ENCODE data around the gene SLC34A1. TPM values are rescaled to one million over a fixed set of nuclear protein-coding genes. Genes with fewer than 3 reads are reported as not detected.

SLC34A1 gene
- total and polyA plus RNA-seq, 4 donors: not detected

- no peaks in the 10 kb centered on the region for H3K27me3 ChIP-seq (ENCODE audit: control insufficient read depth in 1 of 2, insufficient read depth in 2 of 2, low read length in 1 of 2)
- ATAC-seq (ENCODE audit: low FRiP score): no peak
- no peaks in the 10 kb centered on the region for H3K36me3 ChIP-seq (ENCODE audit: control insufficient read depth in 1 of 2, insufficient read depth in 2 of 2, low read length in 1 of 2)
- H3K4me3 ChIP-seq (ENCODE audit: low read length in 2 of 2): no peak overlapping the region
- intact Hi-C loops (cut with DNase I): no loop called here
- no peak for DNase-seq
- no peak overlapping the region for H3K27ac ChIP-seq (ENCODE audit: low read depth in 1 of 2, low read length in 2 of 2)
- no peaks in the 10 kb centered on the region for H3K4me1 ChIP-seq (ENCODE audit: control insufficient read depth in 1 of 2, insufficient read depth in 2 of 2, low read length in 2 of 2)
- no peaks in the 10 kb centered on the region for H3K9me3 ChIP-seq (ENCODE audit: control insufficient read depth, low read length)
- 92 to 95% methylated on average over 26 to 29 of the region's 29 CpGs for WGBS, 2 donors
These were observed 49.5 kb downstream of the SLC34A1 start for GRCh38 chr5:177433658-177434217.

- WGBS, 2 donors: 90 to 91% methylated on average over 8 of the region's 8 CpGs
- H3K36me3 ChIP-seq (ENCODE audit: control insufficient read depth in 1 of 2, insufficient read depth in 2 of 2, low read length in 1 of 2): no peaks in the 10 kb centered on the region
These were observed 50.2 kb downstream of the SLC34A1 start for GRCh38 chr5:177434437-177434836.

GRCh38 chr5:177434942-177435738, 50.9 kb downstream of the SLC34A1 start:
- no peaks in the 10 kb centered on the region for H3K4me1 ChIP-seq (ENCODE audit: control insufficient read depth in 1 of 2, insufficient read depth in 2 of 2, low read length in 2 of 2)
- ATAC-seq (ENCODE audit: low FRiP score) (no peak), DNase-seq (no peak)
- no peak overlapping the region for H3K4me3 ChIP-seq (ENCODE audit: low read length in 2 of 2)
- no peaks in the 10 kb centered on the region for H3K27me3 ChIP-seq (ENCODE audit: control insufficient read depth in 1 of 2, insufficient read depth in 2 of 2, low read length in 1 of 2)
- H3K9me3 ChIP-seq (ENCODE audit: control insufficient read depth, low read length): no peaks in the 10 kb centered on the region
- intact Hi-C loops (cut with DNase I): no loop called here
- no peak overlapping the region for H3K27ac ChIP-seq (ENCODE audit: low read depth in 1 of 2, low read length in 2 of 2)
- WGBS, 2 donors: 94 to 95% methylated on average over 20 of the region's 20 CpGs
- H3K36me3 ChIP-seq (ENCODE audit: control insufficient read depth in 1 of 2, insufficient read depth in 2 of 2, low read length in 1 of 2): no peaks in the 10 kb centered on the region

More at GRCh38 chr5:177434437-177434836, 50.2 kb downstream of the SLC34A1 start:
- no peaks in the 10 kb centered on the region for H3K4me1 ChIP-seq (ENCODE audit: control insufficient read depth in 1 of 2, insufficient read depth in 2 of 2, low read length in 2 of 2)
- DNase-seq (no peak), ATAC-seq (ENCODE audit: low FRiP score) (no peak)
- H3K9me3 ChIP-seq (ENCODE audit: control insufficient read depth, low read length): no peaks in the 10 kb centered on the region
- intact Hi-C loops (cut with DNase I): no loop called here
- no peak overlapping the region for H3K27ac ChIP-seq (ENCODE audit: low read depth in 1 of 2, low read length in 2 of 2)
- H3K27me3 ChIP-seq (ENCODE audit: control insufficient read depth in 1 of 2, insufficient read depth in 2 of 2, low read length in 1 of 2): no peaks in the 10 kb centered on the region
- H3K4me3 ChIP-seq (ENCODE audit: low read length in 2 of 2): no peak overlapping the region

- Histone ChIP-seq H3K4me3 (ENCODE audit: low read length in 2 of 2) (no peak overlapping the region), H3K36me3 (ENCODE audit: control insufficient read depth in 1 of 2, insufficient read depth in 2 of 2, low read length in 1 of 2) (no peaks in the 10 kb centered on the region), H3K9me3 (ENCODE audit: control insufficient read depth, low read length) (no peaks in the 10 kb centered on the region), H3K27me3 (ENCODE audit: control insufficient read depth in 1 of 2, insufficient read depth in 2 of 2, low read length in 1 of 2) (no peaks in the 10 kb centered on the region), H3K27ac (ENCODE audit: low read depth in 1 of 2, low read length in 2 of 2) (no peak overlapping the region), H3K4me1 (ENCODE audit: control insufficient read depth in 1 of 2, insufficient read depth in 2 of 2, low read length in 2 of 2) (no peaks in the 10 kb centered on the region)
- intact Hi-C loops (cut with DNase I): no loop called here
- DNase-seq (peak in 1 of 2 donors; percentile 71), ATAC-seq (ENCODE audit: low FRiP score) (no peak)
- 94 to 95% methylated on average over 37 of the region's 37 CpGs for whole genome bisulfite sequencing, 2 donors
These were observed 51.8 kb downstream of the SLC34A1 start for GRCh38 chr5:177435847-177436536.

- no peak for ATAC-seq (ENCODE audit: low FRiP score)
- H3K4me3 ChIP-seq (ENCODE audit: low read length in 2 of 2): no peak overlapping the region
- no peaks in the 10 kb centered on the region for H3K4me1 ChIP-seq (ENCODE audit: control insufficient read depth in 1 of 2, insufficient read depth in 2 of 2, low read length in 2 of 2)
- intact Hi-C loops (cut with DNase I): no loop called here
- no peak overlapping the region for H3K27ac ChIP-seq (ENCODE audit: low read depth in 1 of 2, low read length in 2 of 2)
- no peaks in the 10 kb centered on the region for H3K27me3 ChIP-seq (ENCODE audit: control insufficient read depth in 1 of 2, insufficient read depth in 2 of 2, low read length in 1 of 2)
- 74 to 80% methylated on average over 4 of the region's 4 CpGs for WGBS, 2 donors
- H3K9me3 ChIP-seq (ENCODE audit: control insufficient read depth, low read length): no peaks in the 10 kb centered on the region
- no peak for DNase-seq
- no peaks in the 10 kb centered on the region for H3K36me3 ChIP-seq (ENCODE audit: control insufficient read depth in 1 of 2, insufficient read depth in 2 of 2, low read length in 1 of 2)
These were observed 53.4 kb downstream of the SLC34A1 start for GRCh38 chr5:177437623-177438022.

GRCh38 chr5:177438468-177438867, 54.2 kb downstream of the SLC34A1 start:
- DNase-seq: peak in 1 of 2 donors; percentile 68
- Histone ChIP-seq H3K9me3 (ENCODE audit: control insufficient read depth, low read length) (no peaks in the 10 kb centered on the region), H3K27ac (ENCODE audit: low read depth in 1 of 2, low read length in 2 of 2) (no peak overlapping the region), H3K4me1 (ENCODE audit: control insufficient read depth in 1 of 2, insufficient read depth in 2 of 2, low read length in 2 of 2) (no peaks in the 10 kb centered on the region), H3K27me3 (ENCODE audit: control insufficient read depth in 1 of 2, insufficient read depth in 2 of 2, low read length in 1 of 2) (no peaks in the 10 kb centered on the region), H3K36me3 (ENCODE audit: control insufficient read depth in 1 of 2, insufficient read depth in 2 of 2, low read length in 1 of 2) (no peaks in the 10 kb centered on the region), H3K4me3 (ENCODE audit: low read length in 2 of 2) (no peak overlapping the region)
- no peak for ATAC-seq (ENCODE audit: low FRiP score)
- intact Hi-C loops (cut with DNase I): no loop called here
- WGBS, 2 donors: 69 to 79% methylated on average over 10 of the region's 10 CpGs

- ATAC-seq (ENCODE audit: low FRiP score) (no peak), DNase-seq (no peak)
- Histone ChIP-seq H3K36me3 (ENCODE audit: control insufficient read depth in 1 of 2, insufficient read depth in 2 of 2, low read length in 1 of 2) (no peaks in the 10 kb centered on the region), H3K4me3 (ENCODE audit: low read length in 2 of 2) (no peak overlapping the region), H3K9me3 (ENCODE audit: control insufficient read depth, low read length) (no peaks in the 10 kb centered on the region), H3K27me3 (ENCODE audit: control insufficient read depth in 1 of 2, insufficient read depth in 2 of 2, low read length in 1 of 2) (no peaks in the 10 kb centered on the region), H3K27ac (ENCODE audit: low read depth in 1 of 2, low read length in 2 of 2) (no peak overlapping the region), H3K4me1 (ENCODE audit: control insufficient read depth in 1 of 2, insufficient read depth in 2 of 2, low read length in 2 of 2) (no peaks in the 10 kb centered on the region)
- intact Hi-C loops (cut with DNase I): no loop called here
- WGBS, 2 donors: 98% methylated on average over 4 of the region's 4 CpGs
These were observed 55.4 kb downstream of the SLC34A1 start for GRCh38 chr5:177439518-177440053.

GRCh38 chr5:177440211-177440989, 56.2 kb downstream of the SLC34A1 start:
- intact Hi-C loops (cut with DNase I): no loop called here
- H3K36me3 ChIP-seq (ENCODE audit: control insufficient read depth in 1 of 2, insufficient read depth in 2 of 2, low read length in 1 of 2): no peaks in the 10 kb centered on the region
- no peak overlapping the region for H3K27ac ChIP-seq (ENCODE audit: low read depth in 1 of 2, low read length in 2 of 2)
- H3K9me3 ChIP-seq (ENCODE audit: control insufficient read depth, low read length): no peaks in the 10 kb centered on the region
- no peaks in the 10 kb centered on the region for H3K27me3 ChIP-seq (ENCODE audit: control insufficient read depth in 1 of 2, insufficient read depth in 2 of 2, low read length in 1 of 2)
- 88 to 90% methylated on average over 24 of the region's 24 CpGs for WGBS, 2 donors
- no peak overlapping the region for H3K4me3 ChIP-seq (ENCODE audit: low read length in 2 of 2)
- ATAC-seq (ENCODE audit: low FRiP score) (no peak), DNase-seq (peak in 1 of 2 donors; percentile 72)
- no peaks in the 10 kb centered on the region for H3K4me1 ChIP-seq (ENCODE audit: control insufficient read depth in 1 of 2, insufficient read depth in 2 of 2, low read length in 2 of 2)
